ENCODE data around the gene TTC23L.

The TTC23L gene

GRCh38 chr5:34838785-34839714 lies at the start of gene TTC23L:
Gene TTC23L (plus strand): TSS chr5:34839164. CDS start chr5:34840672, 1,508 bp downstream.
- H3K4me3 ChIP-seq (ENCODE audit: low read depth, low read length) = peak within 1 kb of the TSS; percentile 75
- TF ChIP-seq CTCF (IDR thresholded peaks at IDR 0.05; ENCODE audit: low read depth, low read length) = no peak
- in situ Hi-C loops (cut with HindIII; ENCODE audit: low sequenced_read_pairs) = no loop called here
- peak; percentile 81 for DNase-seq (ENCODE audit: low read depth, low spot score)

- in situ Hi-C loops (cut with HindIII; ENCODE audit: low sequenced_read_pairs) = no loop called here
- TF ChIP-seq CTCF (IDR thresholded peaks at IDR 0.05; ENCODE audit: low read depth, low read length) = no peak
- H3K4me3 ChIP-seq (ENCODE audit: low read depth, low read length) = no peak overlapping the region
- no peak for DNase-seq (ENCODE audit: low read depth, low spot score)
Measured at GRCh38 chr5:34789639-34790038, 49.3 kb upstream of the TTC23L start.

- no peak for TF ChIP-seq CTCF (IDR thresholded peaks at IDR 0.05; ENCODE audit: low read depth, low read length)
- in situ Hi-C loops (cut with HindIII; ENCODE audit: low sequenced_read_pairs) = no loop called here
- peak; percentile 19 for DNase-seq (ENCODE audit: low read depth, low spot score)
- H3K4me3 ChIP-seq (ENCODE audit: low read depth, low read length) = no peak overlapping the region
Measured at GRCh38 chr5:34790069-34790468, 48.9 kb upstream of the TTC23L start.

- peak; percentile 55 for DNase-seq (ENCODE audit: low read depth, low spot score)
- TF ChIP-seq CTCF (IDR thresholded peaks at IDR 0.05; ENCODE audit: low read depth, low read length) = no peak
- in situ Hi-C loops (cut with HindIII; ENCODE audit: low sequenced_read_pairs) = no loop called here
- no peak overlapping the region for H3K4me3 ChIP-seq (ENCODE audit: low read depth, low read length)
Measured at GRCh38 chr5:34791761-34792244, 47.2 kb upstream of the TTC23L start.

- no peak overlapping the region for H3K4me3 ChIP-seq (ENCODE audit: low read depth, low read length)
- no peak for DNase-seq (ENCODE audit: low read depth, low spot score)
Measured at GRCh38 chr5:34802834-34803563, 36.0 kb upstream of the TTC23L start.

More at GRCh38 chr5:34802834-34803563, 36.0 kb upstream of the TTC23L start:
- in situ Hi-C loops (cut with HindIII; ENCODE audit: low sequenced_read_pairs) = no loop called here
- no peak for TF ChIP-seq CTCF (IDR thresholded peaks at IDR 0.05; ENCODE audit: low read depth, low read length)

All from astrocyte of the spinal cord (primary cell).